Kidney epithelial cell (primary cell): ENCODE results near the gene TRIO. TPM values are rescaled to one million over a fixed set of nuclear protein-coding genes. Genes with fewer than 3 reads are reported as not detected.

Source experiments
- DNase-seq: peaks from one replicate; pipeline ENCODE4 v3.0.0-alpha.2; 2010; ENCODE audit warnings: low read depth
- H3K27me3 ChIP-seq: 2 replicates; pipeline ENCODE4 v1.6.0; 2011; ENCODE audit warnings: low read length; ENCODE audit not compliant: control insufficient read depth, insufficient read depth
- H3K36me3 ChIP-seq: 2 replicates; pipeline ENCODE4 v1.5.1; 2011; ENCODE audit warnings: low read length; ENCODE audit not compliant: control insufficient read depth, insufficient read depth
- H3K4me3 ChIP-seq: 2 replicates; pipeline ENCODE4 v1.5.1; 2011; ENCODE audit warnings: low read depth, mild to moderate bottlenecking, control low read depth, low read length
- total RNA-seq: library from RNA; depleted of rRNA; stranded (reverse); fragments of >200 nt; gene quantifications from 2 replicates; pipeline ENCODE4 v1.2.3, GENCODE V29; 2015
- TF ChIP-seq, protein P1 (sequence below): IDR thresholded peaks from 2 replicates; pipeline ENCODE4 v1.5.1; 2011; ENCODE audit warnings: mild to moderate bottlenecking, moderate library complexity, low read length, control low read depth, inconsistent platforms; ENCODE audit not compliant: insufficient read depth, poor library complexity, severe bottlenecking

Gene TRIO
- total RNA-seq, 1 donor from 2014 or later: 174 TPM

DNA sequence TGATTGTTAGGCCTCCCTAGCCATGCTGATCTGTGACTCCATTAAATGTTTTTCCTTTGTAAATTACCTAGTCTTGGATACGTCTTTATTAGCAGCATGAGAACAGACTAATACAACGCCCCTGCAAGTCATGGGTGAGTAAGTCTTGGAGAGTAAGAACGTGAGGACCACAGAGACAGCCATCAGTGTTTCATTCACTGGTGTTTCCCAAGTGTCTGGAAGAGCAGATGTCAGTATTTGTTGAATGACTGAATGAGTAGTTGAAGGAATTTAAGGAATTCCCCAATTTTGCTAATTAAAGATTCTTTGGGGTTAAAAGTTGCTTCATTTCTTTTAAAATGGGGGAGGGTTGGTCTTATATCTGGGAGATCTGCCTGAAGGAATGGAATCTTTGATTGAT lies 178.8 kb downstream of the TRIO start:
- no peaks in the 10 kb centered on the region for H3K27me3 ChIP-seq
- DNase-seq: no peak
- peaks cover 2% of the 10 kb centered on the region for H3K36me3 ChIP-seq
- TF ChIP-seq, protein P1, sequence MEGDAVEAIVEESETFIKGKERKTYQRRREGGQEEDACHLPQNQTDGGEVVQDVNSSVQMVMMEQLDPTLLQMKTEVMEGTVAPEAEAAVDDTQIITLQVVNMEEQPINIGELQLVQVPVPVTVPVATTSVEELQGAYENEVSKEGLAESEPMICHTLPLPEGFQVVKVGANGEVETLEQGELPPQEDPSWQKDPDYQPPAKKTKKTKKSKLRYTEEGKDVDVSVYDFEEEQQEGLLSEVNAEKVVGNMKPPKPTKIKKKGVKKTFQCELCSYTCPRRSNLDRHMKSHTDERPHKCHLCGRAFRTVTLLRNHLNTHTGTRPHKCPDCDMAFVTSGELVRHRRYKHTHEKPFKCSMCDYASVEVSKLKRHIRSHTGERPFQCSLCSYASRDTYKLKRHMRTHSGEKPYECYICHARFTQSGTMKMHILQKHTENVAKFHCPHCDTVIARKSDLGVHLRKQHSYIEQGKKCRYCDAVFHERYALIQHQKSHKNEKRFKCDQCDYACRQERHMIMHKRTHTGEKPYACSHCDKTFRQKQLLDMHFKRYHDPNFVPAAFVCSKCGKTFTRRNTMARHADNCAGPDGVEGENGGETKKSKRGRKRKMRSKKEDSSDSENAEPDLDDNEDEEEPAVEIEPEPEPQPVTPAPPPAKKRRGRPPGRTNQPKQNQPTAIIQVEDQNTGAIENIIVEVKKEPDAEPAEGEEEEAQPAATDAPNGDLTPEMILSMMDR: no peak
- H3K4me3 ChIP-seq: no peak overlapping the region

DNA sequence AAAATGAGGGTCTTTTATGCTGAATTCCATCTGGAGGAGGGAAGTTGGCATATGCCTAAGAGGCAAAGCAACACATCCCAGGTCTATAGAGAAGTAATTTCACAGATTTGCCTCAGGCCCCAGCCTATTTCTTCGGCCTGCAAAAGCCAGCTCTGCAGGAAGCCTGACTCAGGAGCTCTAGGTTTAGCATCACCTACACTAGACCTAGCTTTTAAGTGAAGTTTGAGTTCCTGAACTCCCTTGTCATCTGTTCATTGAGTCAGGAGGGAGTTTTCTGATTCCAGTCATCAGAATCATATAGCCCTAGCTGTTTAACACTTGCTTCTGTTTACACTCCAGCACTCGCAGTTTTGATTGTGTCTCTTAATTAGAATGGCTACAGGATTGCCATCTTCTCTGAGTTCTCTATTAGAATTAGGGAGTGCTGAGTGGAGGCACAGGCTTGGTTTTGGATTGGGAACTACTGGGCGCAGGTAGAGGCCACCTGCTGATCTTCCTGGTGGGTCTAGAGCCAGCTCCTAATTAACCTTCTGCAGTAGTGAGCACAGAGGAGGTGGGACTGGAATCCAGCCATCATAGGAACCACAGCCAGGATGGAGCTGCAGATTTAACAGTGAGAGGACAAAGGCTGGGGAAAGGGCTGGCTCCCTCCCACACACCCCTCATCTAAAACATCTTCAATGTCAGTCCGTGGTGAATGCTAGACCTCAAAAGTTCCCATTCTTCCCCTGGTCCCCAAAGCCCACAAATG lies 179.5 kb downstream of the TRIO start:
- no peak for DNase-seq
- TF ChIP-seq, protein P1: no peak
- H3K27me3 ChIP-seq: no peaks in the 10 kb centered on the region
- no peaks in the 10 kb centered on the region for H3K36me3 ChIP-seq
- H3K4me3 ChIP-seq: no peak overlapping the region

DNA sequence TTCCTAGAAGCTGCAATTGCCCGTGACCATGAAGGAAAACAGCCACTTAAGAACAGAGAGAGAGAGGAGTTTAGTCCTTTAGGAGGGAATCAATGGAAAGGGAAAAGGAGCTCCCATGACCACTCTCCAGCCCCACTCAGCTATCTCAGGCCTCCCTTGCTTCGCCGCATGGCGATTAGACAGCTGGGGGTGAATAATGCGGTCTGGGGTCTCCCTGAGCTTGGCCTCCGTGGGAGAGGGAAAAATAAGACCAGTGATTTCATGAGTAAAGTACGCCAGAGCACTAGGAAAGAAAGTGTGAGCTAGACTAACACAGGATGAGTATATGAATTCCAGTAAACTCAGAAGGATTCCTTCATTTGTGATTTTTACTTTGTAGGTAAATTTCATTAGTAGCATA lies 180.3 kb downstream of the TRIO start:
- TF ChIP-seq, protein P1: no peak
- H3K36me3 ChIP-seq: no peaks in the 10 kb centered on the region
- no peak for DNase-seq

DNA sequence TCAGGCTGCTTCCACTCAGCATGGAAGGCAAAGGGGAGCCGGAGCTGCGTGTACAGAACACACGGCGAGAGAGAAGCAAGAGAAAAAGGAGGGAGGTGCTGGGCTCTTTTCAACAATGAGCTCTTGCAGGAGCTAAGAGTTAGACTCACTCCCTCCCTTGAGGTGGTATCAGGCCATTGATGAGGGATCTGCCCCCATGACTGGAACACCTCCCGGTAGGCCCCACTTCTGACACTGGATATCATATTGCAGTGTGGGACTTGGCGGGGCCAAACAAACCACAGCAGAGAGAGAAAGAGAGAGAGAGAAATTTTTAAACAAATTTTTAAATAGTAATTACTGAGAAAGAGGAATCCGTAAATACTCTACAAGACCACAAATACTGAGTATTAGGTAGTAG lies 182.2 kb downstream of the TRIO start:
- no peak for DNase-seq
- peaks cover 2% of the 10 kb centered on the region for H3K36me3 ChIP-seq
- H3K4me3 ChIP-seq: no peak overlapping the region
- TF ChIP-seq, protein P1: no peak
- H3K27me3 ChIP-seq: no peaks in the 10 kb centered on the region

More for the DNA sequence above, 180.3 kb downstream of the TRIO start:
- H3K4me3 ChIP-seq: no peak overlapping the region
- no peaks in the 10 kb centered on the region for H3K27me3 ChIP-seq

DNA sequence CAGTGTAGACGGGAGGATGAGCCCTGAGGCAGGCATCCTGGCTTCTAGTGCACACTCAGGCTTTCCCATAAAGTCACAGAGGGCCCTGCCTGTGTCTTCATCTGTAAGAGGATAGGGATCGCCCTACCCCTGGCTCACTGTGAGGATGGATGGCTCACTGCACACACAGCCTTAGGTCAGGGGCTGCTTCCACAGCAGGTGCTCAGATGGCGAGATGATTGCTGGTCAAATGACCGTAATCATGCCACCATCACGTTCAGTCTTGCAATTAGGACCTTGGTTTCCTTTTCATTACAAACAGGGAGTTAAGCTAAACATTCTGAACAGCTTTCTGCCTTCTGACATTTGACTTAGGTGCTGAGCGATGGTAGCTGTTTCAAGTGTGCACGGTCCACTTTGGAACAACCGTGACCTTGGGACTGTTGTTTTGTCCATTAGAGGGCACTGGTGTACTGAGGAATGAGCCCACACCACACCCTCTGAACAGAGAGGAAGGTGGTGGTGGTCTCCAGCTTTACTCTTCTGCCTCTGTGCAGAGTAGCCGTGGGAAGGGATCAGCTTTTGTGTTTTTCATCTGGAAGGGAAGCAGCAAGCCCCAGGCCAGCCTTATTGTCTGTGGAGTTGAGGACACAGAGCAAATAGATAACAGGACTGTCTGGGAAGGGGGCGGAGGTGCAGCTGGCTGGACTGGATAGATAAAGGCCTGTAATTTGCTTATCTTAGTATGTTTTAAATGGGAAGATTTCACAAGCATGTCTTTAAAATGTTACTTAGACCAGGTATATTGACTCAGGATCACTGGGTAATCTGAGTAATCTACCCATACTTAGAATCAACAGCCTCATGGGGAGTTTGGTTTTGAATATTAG lies 183.1 kb downstream of the TRIO start:
- Histone ChIP-seq H3K27me3 (no peaks in the 10 kb centered on the region), H3K36me3 (peaks cover 2% of the 10 kb centered on the region), H3K4me3 (no peak overlapping the region)
- DNase-seq: no peak
- TF ChIP-seq, protein P1: peak; percentile 10
